GM21576 (cell line): Measurements from ENCODE around the gene B3GALT5.

ENCODE experiments used
- ATAC-seq: cut with Tn5 transposase; IDR thresholded peaks from one replicate; pipeline ENCODE4 v1.9.1; 2021; ENCODE audit warnings: mild to moderate bottlenecking, moderate library complexity; ENCODE audit not compliant: unreplicated experiment

B3GALT5 gene

GRCh38 chr21:39644062-39644560 is 31.4 kb downstream of the B3GALT5 start:
- no peak for ATAC-seq

GRCh38 chr21:39645331-39645730 is 32.6 kb downstream of the B3GALT5 start:
- no peak for ATAC-seq

GRCh38 chr21:39647476-39647875 is 34.7 kb downstream of the B3GALT5 start:
- ATAC-seq: no peak

- ATAC-seq: no peak
Observed at GRCh38 chr21:39648879-39649278, 36.1 kb downstream of the B3GALT5 start.

- ATAC-seq: no peak
Observed at GRCh38 chr21:39649526-39649925, 36.8 kb downstream of the B3GALT5 start.

- no peak for ATAC-seq
Observed at GRCh38 chr21:39650306-39650705, 37.6 kb downstream of the B3GALT5 start.

- ATAC-seq: no peak
Observed at GRCh38 chr21:39650801-39651200, 38.1 kb downstream of the B3GALT5 start.

- ATAC-seq: no peak
Observed at GRCh38 chr21:39651206-39651605, 38.5 kb downstream of the B3GALT5 start.

GRCh38 chr21:39654951-39655350 is 42.2 kb downstream of the B3GALT5 start:
- ATAC-seq: no peak

GRCh38 chr21:39655589-39655988 is 42.8 kb downstream of the B3GALT5 start:
- no peak for ATAC-seq

- ATAC-seq: no peak
Observed at GRCh38 chr21:39656209-39656608, 43.5 kb downstream of the B3GALT5 start.

GRCh38 chr21:39657091-39657689 is 44.5 kb downstream of the B3GALT5 start:
- ATAC-seq: no peak

GRCh38 chr21:39658066-39658465 is 45.3 kb downstream of the B3GALT5 start:
- no peak for ATAC-seq

GRCh38 chr21:39659070-39659815 is 46.5 kb downstream of the B3GALT5 start:
- no peak for ATAC-seq

- ATAC-seq: no peak
Observed at GRCh38 chr21:39660191-39660980, 47.6 kb downstream of the B3GALT5 start.

GRCh38 chr21:39661121-39661520 is 48.4 kb downstream of the B3GALT5 start:
- ATAC-seq: no peak

GRCh38 chr21:39661740-39662139 is 49.0 kb downstream of the B3GALT5 start:
- ATAC-seq: no peak

GRCh38 chr21:39662411-39662953 is 49.7 kb downstream of the B3GALT5 start:
- no peak for ATAC-seq

- no peak for ATAC-seq
Observed at GRCh38 chr21:39663066-39663465, 50.3 kb downstream of the B3GALT5 start.

- no peak for ATAC-seq
Observed at GRCh38 chr21:39663742-39664492, 51.2 kb downstream of the B3GALT5 start.

GRCh38 chr21:39664586-39664985 is 51.8 kb downstream of the B3GALT5 start:
- ATAC-seq: no peak
